Mesothelial cell of epicardium (in vitro differentiated cells): ENCODE results near the gene SNX14. TPM values are rescaled to one million over a fixed set of nuclear protein-coding genes. Genes with fewer than 3 reads are reported as not detected.
A peak's percentile ranks its signal among the peaks of the same experiment; 100 is the strongest.

Experiments
- DNase-seq, 2 experiments: peaks; one replicate each; pipeline ENCODE4 v3.0.0; 2021; ENCODE audit warnings: low spot score in 2 of 2; ENCODE audit not compliant: unreplicated experiment in 2 of 2
- H3K27ac Mint-ChIP-seq: 2 replicates; pipeline ENCODE4 v1.8.0; 2021; ENCODE audit warnings: mixed read lengths
- H3K27me3 Mint-ChIP-seq: 2 replicates; pipeline ENCODE4 v1.8.0; 2021; ENCODE audit warnings: low read depth, mixed read lengths
- H3K36me3 Mint-ChIP-seq: 2 replicates; pipeline ENCODE4 v1.8.0; 2021; ENCODE audit warnings: mixed read lengths
- H3K4me1 Mint-ChIP-seq: 2 replicates; pipeline ENCODE4 v1.8.0; 2021; ENCODE audit warnings: mixed read lengths
- H3K4me3 Mint-ChIP-seq: 2 replicates; pipeline ENCODE4 v1.8.0; 2021; ENCODE audit warnings: mild to moderate bottlenecking, moderate library complexity, mixed read lengths
- H3K9me3 Mint-ChIP-seq: 2 replicates; pipeline ENCODE4 v1.8.0; 2021; ENCODE audit warnings: mixed read lengths
- CTCF ChIP-seq: fragments of 200-600 bp; sonication (generic); IDR thresholded peaks from one replicate; pipeline ENCODE4 v1.5.0; 2021; ENCODE audit warnings: antibody characterized with exemption; ENCODE audit not compliant: unreplicated experiment
- total RNA-seq: library from RNA; stranded (reverse); gene quantifications from 3 replicates; pipeline ENCODE4 v1.2.1, GENCODE V29; 2021

The SNX14 gene
- total RNA-seq, 1 donor from 2014 or later, result 73.3 TPM

GRCh38 chr6:85493389-85493788 is 100.3 kb downstream of the SNX14 start:
- H3K4me3 Mint-ChIP-seq, result no peak overlapping the region
- DNase-seq, result no peak
- H3K27ac Mint-ChIP-seq, result no peak overlapping the region
- peaks cover 16% of the 10 kb centered on the region for H3K4me1 Mint-ChIP-seq
- H3K36me3 Mint-ChIP-seq, result peaks cover 16% of the 10 kb centered on the region
- H3K9me3 Mint-ChIP-seq, result peaks cover 24% of the 10 kb centered on the region
- no peak for TF ChIP-seq CTCF
- H3K27me3 Mint-ChIP-seq, result no peaks in the 10 kb centered on the region

GRCh38 chr6:85490516-85491248 is 103.0 kb downstream of the SNX14 start:
- no peaks in the 10 kb centered on the region for H3K27me3 Mint-ChIP-seq
- no peak overlapping the region for H3K27ac Mint-ChIP-seq
- H3K4me3 Mint-ChIP-seq, result no peak overlapping the region
- no peak for TF ChIP-seq CTCF
- no peaks in the 10 kb centered on the region for H3K9me3 Mint-ChIP-seq
- DNase-seq, result no peak
- H3K4me1 Mint-ChIP-seq, result peaks cover 16% of the 10 kb centered on the region
- H3K36me3 Mint-ChIP-seq, result no peaks in the 10 kb centered on the region

GRCh38 chr6:85484948-85485347 is 108.7 kb downstream of the SNX14 start:
- H3K27ac Mint-ChIP-seq, result no peak overlapping the region
- no peak for DNase-seq
- no peaks in the 10 kb centered on the region for H3K36me3 Mint-ChIP-seq
- H3K9me3 Mint-ChIP-seq, result no peaks in the 10 kb centered on the region
- no peak for TF ChIP-seq CTCF
- no peaks in the 10 kb centered on the region for H3K27me3 Mint-ChIP-seq
- no peak overlapping the region for H3K4me3 Mint-ChIP-seq
- no peaks in the 10 kb centered on the region for H3K4me1 Mint-ChIP-seq

GRCh38 chr6:85483846-85484245 is 109.8 kb downstream of the SNX14 start:
- Mint-ChIP-seq H3K27ac (no peak overlapping the region), H3K4me1 (no peaks in the 10 kb centered on the region), H3K4me3 (no peak overlapping the region), H3K27me3 (no peaks in the 10 kb centered on the region), H3K36me3 (no peaks in the 10 kb centered on the region), H3K9me3 (no peaks in the 10 kb centered on the region)
- DNase-seq, result no peak
- TF ChIP-seq CTCF, result no peak

GRCh38 chr6:85482905-85483700 is 110.6 kb downstream of the SNX14 start:
- DNase-seq, result peak; percentile 33 to 87
- Mint-ChIP-seq H3K4me3 (no peak overlapping the region), H3K27me3 (no peaks in the 10 kb centered on the region), H3K4me1 (no peaks in the 10 kb centered on the region), H3K27ac (no peak overlapping the region), H3K36me3 (no peaks in the 10 kb centered on the region), H3K9me3 (no peaks in the 10 kb centered on the region)
- peak; percentile 99 for TF ChIP-seq CTCF
